GM06990 (cell line): ENCODE results near the gene BSPRY.

Experiments
- DNase-seq: peaks from one replicate; pipeline ENCODE4 v3.0.0-alpha.2; 2011; ENCODE audit not compliant: insufficient read length; ENCODE audit errors: extremely low read depth
- H3K27me3 ChIP-seq: replicated peaks from 2 replicates; pipeline ENCODE4 v1.6.0; 2011; ENCODE audit warnings: low read length; ENCODE audit not compliant: control insufficient read depth, insufficient read depth
- H3K36me3 ChIP-seq: 2 replicates; pipeline ENCODE4 v1.5.1; 2011; ENCODE audit warnings: low read length; ENCODE audit not compliant: control insufficient read depth, insufficient read depth
- H3K4me3 ChIP-seq: replicated peaks from 2 replicates; pipeline ENCODE4 v1.5.1; 2011; ENCODE audit warnings: low read depth, mild to moderate bottlenecking, control low read depth, low read length
- TF ChIP-seq, protein P1 (sequence below): IDR thresholded peaks from 2 replicates; pipeline ENCODE4 v1.5.1; 2011; ENCODE audit warnings: low read length, control low read depth, mild to moderate bottlenecking, inconsistent platforms; ENCODE audit not compliant: insufficient read depth, poor library complexity, severe bottlenecking

BSPRY gene

GRCh38 chr9:113349445-113350094 is at the start of gene BSPRY:
Gene BSPRY (plus strand): TSS chr9:113349541. CDS start chr9:113349580, 39 bp downstream.
- peak within 1 kb of the TSS; percentile 47 for H3K4me3 ChIP-seq
- no peaks in the 10 kb centered on the region for H3K36me3 ChIP-seq
- H3K27me3 ChIP-seq: no peaks in the 10 kb centered on the region; the same call in 1 of the 2 replicates
- TF ChIP-seq, protein P1, sequence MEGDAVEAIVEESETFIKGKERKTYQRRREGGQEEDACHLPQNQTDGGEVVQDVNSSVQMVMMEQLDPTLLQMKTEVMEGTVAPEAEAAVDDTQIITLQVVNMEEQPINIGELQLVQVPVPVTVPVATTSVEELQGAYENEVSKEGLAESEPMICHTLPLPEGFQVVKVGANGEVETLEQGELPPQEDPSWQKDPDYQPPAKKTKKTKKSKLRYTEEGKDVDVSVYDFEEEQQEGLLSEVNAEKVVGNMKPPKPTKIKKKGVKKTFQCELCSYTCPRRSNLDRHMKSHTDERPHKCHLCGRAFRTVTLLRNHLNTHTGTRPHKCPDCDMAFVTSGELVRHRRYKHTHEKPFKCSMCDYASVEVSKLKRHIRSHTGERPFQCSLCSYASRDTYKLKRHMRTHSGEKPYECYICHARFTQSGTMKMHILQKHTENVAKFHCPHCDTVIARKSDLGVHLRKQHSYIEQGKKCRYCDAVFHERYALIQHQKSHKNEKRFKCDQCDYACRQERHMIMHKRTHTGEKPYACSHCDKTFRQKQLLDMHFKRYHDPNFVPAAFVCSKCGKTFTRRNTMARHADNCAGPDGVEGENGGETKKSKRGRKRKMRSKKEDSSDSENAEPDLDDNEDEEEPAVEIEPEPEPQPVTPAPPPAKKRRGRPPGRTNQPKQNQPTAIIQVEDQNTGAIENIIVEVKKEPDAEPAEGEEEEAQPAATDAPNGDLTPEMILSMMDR: no peak
- peak; percentile 56 for DNase-seq

DNA sequence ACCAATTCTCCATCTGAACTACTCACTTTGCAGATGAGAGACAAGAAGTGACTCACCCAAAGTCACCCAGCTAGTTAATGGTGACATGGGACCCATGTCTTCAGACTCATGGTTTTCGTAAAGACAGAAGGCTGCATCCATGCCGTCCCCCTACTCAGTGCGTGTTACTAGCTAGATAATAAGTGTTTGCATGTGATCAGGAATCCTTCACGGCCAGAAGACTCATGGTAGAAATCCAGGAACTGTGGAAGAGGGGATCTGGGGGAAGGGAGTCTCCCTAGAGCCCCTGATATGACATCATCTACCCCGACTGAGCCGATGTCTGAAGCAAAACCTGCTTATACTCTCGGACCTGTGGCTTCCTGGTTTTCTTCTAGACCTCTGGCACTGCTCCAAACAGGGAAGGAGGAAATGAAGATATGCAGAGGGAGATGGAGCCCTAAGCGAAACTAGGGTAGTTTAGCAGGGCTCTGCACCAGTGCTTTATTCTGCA is 49.5 kb upstream of the BSPRY start:
- Histone ChIP-seq H3K36me3 (no peaks in the 10 kb centered on the region), H3K27me3 (0 out of 2 replicates have a peak, but pooled peaks cover 1% of the 10 kb centered on the region), H3K4me3 (no peak overlapping the region)
- DNase-seq: no peak
- TF ChIP-seq, protein P1: no peak

GRCh38 chr9:113301548-113301947 is 47.8 kb upstream of the BSPRY start:
- TF ChIP-seq, protein P1: no peak
- no peak for DNase-seq
- no peak overlapping the region for H3K4me3 ChIP-seq
- H3K27me3 ChIP-seq: 0 out of 2 replicates have a peak, but pooled peaks cover 1% of the 10 kb centered on the region
- no peaks in the 10 kb centered on the region for H3K36me3 ChIP-seq

GRCh38 chr9:113302792-113303418 is 46.4 kb upstream of the BSPRY start, which contains the start of gene RNF183:
Gene RNF183 (minus strand): TSS chr9:113303376. CDS start chr9:113298184, 5,192 bp downstream.
- Histone ChIP-seq H3K27me3 (0 out of 2 replicates have a peak, but pooled peaks cover 1% of the 10 kb centered on the region), H3K36me3 (no peaks in the 10 kb centered on the region), H3K4me3 (no peak within 1 kb of the TSS)
- TF ChIP-seq, protein P1: no peak
- DNase-seq: no peak

GRCh38 chr9:113306566-113306965 is 42.8 kb upstream of the BSPRY start:
- TF ChIP-seq, protein P1: no peak
- H3K4me3 ChIP-seq: no peak overlapping the region
- H3K27me3 ChIP-seq: no peaks in the 10 kb centered on the region
- no peaks in the 10 kb centered on the region for H3K36me3 ChIP-seq
- DNase-seq: no peak
